Measurements from ENCODE around the gene ANKS6.

The ANKS6 gene

GRCh38 chr9:98728500-98728899 is 67.9 kb downstream of the ANKS6 start:
- DNase-seq: no peak

- no peak for DNase-seq
Observed at GRCh38 chr9:98727428-98727827, 68.9 kb downstream of the ANKS6 start.

- DNase-seq: peak; percentile 60
Observed at GRCh38 chr9:98726735-98727134, 69.6 kb downstream of the ANKS6 start.

GRCh38 chr9:98724810-98725530 is 71.4 kb downstream of the ANKS6 start:
- DNase-seq: no peak

- no peak for DNase-seq
Observed at GRCh38 chr9:98721643-98722042, 74.7 kb downstream of the ANKS6 start.

- no peak for DNase-seq
Observed at GRCh38 chr9:98720402-98720801, 76.0 kb downstream of the ANKS6 start.

GRCh38 chr9:98719055-98719454 is 77.3 kb downstream of the ANKS6 start:
- no peak for DNase-seq

- DNase-seq: no peak
Observed at GRCh38 chr9:98714833-98715232, 81.5 kb downstream of the ANKS6 start.

GRCh38 chr9:98712987-98713386 is 83.4 kb downstream of the ANKS6 start:
- DNase-seq: no peak

- DNase-seq: no peak
Observed at GRCh38 chr9:98709968-98710965, 86.1 kb downstream of the ANKS6 start.

- DNase-seq: no peak
Observed at GRCh38 chr9:98708933-98709911, 87.1 kb downstream of the ANKS6 start, which contains the start of gene GABBR2. TSS of gene GABBR2 (minus strand) at chr9:98708935. CDS start at chr9:98708737, 198 bp downstream.

GRCh38 chr9:98708103-98708932 is 88.0 kb downstream of the ANKS6 start:
- no peak for DNase-seq

- no peak for DNase-seq
Observed at GRCh38 chr9:98707166-98708102, 88.9 kb downstream of the ANKS6 start.

GRCh38 chr9:98706651-98707165 is 89.6 kb downstream of the ANKS6 start:
- no peak for DNase-seq

GRCh38 chr9:98702835-98703380 is 93.4 kb downstream of the ANKS6 start:
- no peak for DNase-seq

GRCh38 chr9:98702340-98702739 is 94.0 kb downstream of the ANKS6 start:
- DNase-seq: no peak

- no peak for DNase-seq
Observed at GRCh38 chr9:98701576-98701975, 94.8 kb downstream of the ANKS6 start.

- DNase-seq: no peak
Observed at GRCh38 chr9:98700801-98701200, 95.6 kb downstream of the ANKS6 start.

- DNase-seq: no peak
Observed at GRCh38 chr9:98698856-98699255, 97.5 kb downstream of the ANKS6 start.

GRCh38 chr9:98694943-98695342 is 101.4 kb downstream of the ANKS6 start:
- no peak for DNase-seq
